Measurements from ENCODE around the gene ADAMTS2.

Gene ADAMTS2

DNA sequence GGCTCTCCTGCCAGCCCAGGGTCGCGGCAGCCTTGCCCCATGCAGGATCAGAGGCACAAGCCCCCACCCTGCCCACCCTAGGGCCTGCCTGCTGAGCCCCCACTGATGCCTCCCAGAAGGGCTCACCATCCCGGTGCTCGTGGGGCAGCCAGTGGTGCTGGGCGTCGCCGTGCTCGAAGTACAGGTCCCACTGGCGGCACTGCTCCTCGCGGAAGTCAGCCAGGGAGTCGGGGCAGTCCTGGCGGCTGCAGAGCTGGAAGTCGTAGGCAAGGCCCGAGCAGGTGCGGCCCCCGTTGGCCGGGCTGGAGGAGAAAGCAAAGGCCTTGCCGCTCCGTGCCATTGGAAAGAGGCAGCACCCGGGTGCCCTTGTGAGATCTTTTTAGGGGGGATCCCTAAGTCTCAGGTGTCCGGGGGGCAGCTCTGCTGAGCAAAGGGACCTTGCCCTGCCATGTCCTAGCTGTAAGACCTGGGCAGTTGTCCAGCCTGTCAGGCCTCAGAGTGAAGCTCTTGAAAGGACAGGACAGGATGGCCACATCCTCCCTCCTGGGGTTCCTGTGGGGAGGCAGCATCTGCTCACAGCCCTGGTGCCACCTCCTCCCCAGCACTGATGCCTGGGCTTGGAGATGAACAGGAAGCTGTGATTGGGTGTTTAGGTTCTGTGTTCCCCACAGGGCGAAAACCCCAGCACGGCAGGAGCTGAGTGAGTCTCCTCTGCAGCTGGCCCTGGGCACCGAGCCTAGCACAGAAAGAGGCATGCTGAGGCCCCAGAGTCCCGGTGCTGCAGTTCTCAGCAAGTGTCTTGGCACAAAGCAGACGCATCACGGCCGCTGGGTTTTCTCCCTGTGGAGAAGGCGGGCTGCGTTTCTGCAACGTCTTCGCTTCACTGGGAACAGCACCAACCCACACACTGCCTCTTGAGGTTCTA is 207.4 kb downstream of the ADAMTS2 start:
- H3K4me3 ChIP-seq (ENCODE audit: low read depth, low read length) = no peak overlapping the region
- no peaks in the 10 kb centered on the region for H3K27me3 ChIP-seq (ENCODE audit: insufficient read depth, low read length)
- no peak overlapping the region for H3K14ac ChIP-seq (ENCODE audit: low read length)
- H3K18ac ChIP-seq (ENCODE audit: low read length) = no peak overlapping the region
- peaks cover 7% of the 10 kb centered on the region for H3K79me1 ChIP-seq (ENCODE audit: low read length)
- H3K23ac ChIP-seq (ENCODE audit: low read length) = no peak overlapping the region
- H3K36me3 ChIP-seq (ENCODE audit: control insufficient read depth in 1 of 2, insufficient read depth in 2 of 2, low read length in 2 of 2) = peaks cover 6 to 7% of the 10 kb centered on the region in 2 experiments
- no peak overlapping the region for H2BK12ac ChIP-seq (ENCODE audit: low read length)
- no peak overlapping the region for H3K4me2 ChIP-seq (ENCODE audit: low read length)
- no peak overlapping the region for H2BK120ac ChIP-seq (ENCODE audit: insufficient read depth, low read length, poor library complexity)
- no peak overlapping the region for H3K27ac ChIP-seq (ENCODE audit: low read depth, low read length)
- H3K9ac ChIP-seq (ENCODE audit: low read length) = no peak overlapping the region
- no peak overlapping the region for H2BK5ac ChIP-seq (ENCODE audit: low read depth, low read length, poor library complexity)
- no peak overlapping the region for H4K91ac ChIP-seq (ENCODE audit: low read depth, low read length)
- no peak overlapping the region for H4K12ac ChIP-seq (ENCODE audit: low read depth, low read length)
- H3K9me3 ChIP-seq (ENCODE audit: insufficient read depth, low read depth, low read length) = peaks cover 13% of the 10 kb centered on the region
- peaks cover 7 to 13% of the 10 kb centered on the region in 2 experiments for H3K4me1 ChIP-seq (ENCODE audit: control insufficient read depth in 1 of 2, insufficient read depth in 2 of 2, low read length in 2 of 2)
- H2AFZ ChIP-seq (ENCODE audit: insufficient read depth, low read length, poor library complexity) = no peak overlapping the region
- no peak for DNase-seq
- no peak overlapping the region for H2AK5ac ChIP-seq (ENCODE audit: low read length)
- H3K4ac ChIP-seq (ENCODE audit: low read depth, low read length) = no peak overlapping the region
- no peak overlapping the region for H4K8ac ChIP-seq (ENCODE audit: low read depth, low read length)
- WGBS (ENCODE audit: extremely low coverage, insufficient coverage, insufficient read length) = no CpG with 5 or more reads among the region's 33 CpGs
- no peaks in the 10 kb centered on the region for H3K79me2 ChIP-seq (ENCODE audit: control insufficient read depth, insufficient read depth, low read length, poor library complexity)

DNA sequence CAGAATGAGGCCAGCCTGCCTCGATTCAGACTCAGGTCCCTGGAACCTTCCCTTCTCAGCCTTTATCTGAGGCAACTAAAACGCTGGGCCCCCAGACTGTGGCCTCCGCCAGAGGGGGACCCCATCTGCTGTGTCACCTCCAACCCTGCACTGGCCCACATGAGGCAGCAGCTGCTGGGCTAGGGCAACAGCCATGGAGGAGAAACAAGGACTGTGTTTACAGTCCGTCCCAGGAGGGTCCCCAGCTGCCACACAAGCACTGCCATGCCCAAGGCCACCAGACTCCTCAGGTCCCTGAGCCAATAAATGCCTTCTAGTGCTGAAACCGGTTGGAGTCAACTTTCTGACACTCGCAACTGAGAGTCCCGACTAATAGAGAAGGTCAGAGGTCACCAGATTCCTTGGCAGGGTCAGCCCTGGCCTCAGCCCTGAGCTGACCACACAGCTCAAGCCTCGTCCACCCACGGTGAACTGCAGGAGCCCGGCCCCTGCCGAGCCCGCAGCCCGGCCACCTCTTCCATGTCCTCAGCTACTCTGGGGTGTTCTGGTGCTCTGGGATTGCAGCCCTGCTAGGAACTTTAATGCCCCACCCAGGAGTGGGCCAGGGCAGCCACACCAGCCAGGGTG is 208.1 kb downstream of the ADAMTS2 start:
- no peak overlapping the region for H3K18ac ChIP-seq (ENCODE audit: low read length)
- H2BK12ac ChIP-seq (ENCODE audit: low read length) = no peak overlapping the region
- no peak overlapping the region for H3K4me2 ChIP-seq (ENCODE audit: low read length)
- peaks cover 11% of the 10 kb centered on the region in 2 experiments for H3K36me3 ChIP-seq (ENCODE audit: control insufficient read depth in 1 of 2, insufficient read depth in 2 of 2, low read length in 2 of 2)
- no peak overlapping the region for H4K12ac ChIP-seq (ENCODE audit: low read depth, low read length)
- no peak for DNase-seq
- no peak overlapping the region for H2BK5ac ChIP-seq (ENCODE audit: low read depth, low read length, poor library complexity)
- no peak overlapping the region for H2AFZ ChIP-seq (ENCODE audit: insufficient read depth, low read length, poor library complexity)
- no CpG with 5 or more reads among the region's 13 CpGs for WGBS (ENCODE audit: extremely low coverage, insufficient coverage, insufficient read length)
- peaks cover 3% of the 10 kb centered on the region for H3K79me1 ChIP-seq (ENCODE audit: low read length)
- H3K4me1 ChIP-seq (ENCODE audit: control insufficient read depth in 1 of 2, insufficient read depth in 2 of 2, low read length in 2 of 2) = peaks cover under 1 to 7% of the 10 kb centered on the region in 2 experiments
- no peaks in the 10 kb centered on the region for H3K27me3 ChIP-seq (ENCODE audit: insufficient read depth, low read length)
- no peak overlapping the region for H3K9ac ChIP-seq (ENCODE audit: low read length)
- no peak overlapping the region for H3K27ac ChIP-seq (ENCODE audit: low read depth, low read length)
- no peak overlapping the region for H2BK120ac ChIP-seq (ENCODE audit: insufficient read depth, low read length, poor library complexity)
- no peak overlapping the region for H3K14ac ChIP-seq (ENCODE audit: low read length)
- no peak overlapping the region for H2AK5ac ChIP-seq (ENCODE audit: low read length)
- no peak overlapping the region for H3K4ac ChIP-seq (ENCODE audit: low read depth, low read length)
- no peak overlapping the region for H4K91ac ChIP-seq (ENCODE audit: low read depth, low read length)
- H3K9me3 ChIP-seq (ENCODE audit: insufficient read depth, low read depth, low read length) = peaks cover 14% of the 10 kb centered on the region
- no peak overlapping the region for H4K8ac ChIP-seq (ENCODE audit: low read depth, low read length)
- H3K23ac ChIP-seq (ENCODE audit: low read length) = no peak overlapping the region
- no peaks in the 10 kb centered on the region for H3K79me2 ChIP-seq (ENCODE audit: control insufficient read depth, insufficient read depth, low read length, poor library complexity)
- H3K4me3 ChIP-seq (ENCODE audit: low read depth, low read length) = no peak overlapping the region

DNA sequence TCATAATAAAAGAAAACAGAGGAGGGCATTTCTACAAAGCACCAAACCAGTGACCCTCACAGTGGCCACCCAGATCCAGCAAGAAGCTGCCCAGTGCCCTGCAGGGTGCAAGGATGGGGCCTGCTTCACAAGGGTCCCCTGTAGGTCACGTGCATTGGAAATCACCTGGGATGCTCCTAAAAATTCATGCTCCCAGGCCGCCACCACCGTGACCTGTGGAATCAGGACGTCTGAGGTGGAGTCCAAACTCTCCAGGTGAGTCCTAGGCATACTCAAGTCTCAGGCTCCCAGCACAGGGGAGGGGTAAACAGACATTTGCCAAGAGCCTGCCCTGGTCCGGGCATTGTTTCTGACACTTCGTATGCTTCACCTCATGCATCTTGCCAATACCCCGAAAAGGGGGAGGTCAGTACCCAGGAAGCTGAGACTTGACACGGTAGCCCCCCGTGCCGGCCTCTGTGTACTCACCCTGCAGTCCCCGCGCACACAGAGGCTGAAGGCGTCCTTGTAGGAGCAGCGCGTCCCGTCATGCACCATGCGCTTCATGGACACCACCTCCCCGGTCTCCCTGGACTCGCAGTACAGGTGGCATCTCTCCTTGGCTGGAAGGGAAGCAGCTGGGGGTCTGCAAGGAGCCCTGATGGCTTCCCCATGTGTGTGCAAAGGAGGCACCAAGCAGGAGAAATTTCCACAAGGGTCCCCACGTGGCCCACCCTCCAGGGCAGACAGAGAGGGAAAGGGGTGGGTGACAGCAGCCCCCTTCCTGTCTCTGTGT is 209.6 kb downstream of the ADAMTS2 start:
- no CpG with 5 or more reads among the region's 20 CpGs for WGBS (ENCODE audit: extremely low coverage, insufficient coverage, insufficient read length)
- H3K4me1 ChIP-seq (ENCODE audit: control insufficient read depth in 1 of 2, insufficient read depth in 2 of 2, low read length in 2 of 2) = no peaks in the 10 kb centered on the region
- H3K79me2 ChIP-seq (ENCODE audit: control insufficient read depth, insufficient read depth, low read length, poor library complexity) = no peaks in the 10 kb centered on the region
- no peak overlapping the region for H3K4me3 ChIP-seq (ENCODE audit: low read depth, low read length)
- H3K4me2 ChIP-seq (ENCODE audit: low read length) = no peak overlapping the region
- no peak overlapping the region for H2AFZ ChIP-seq (ENCODE audit: insufficient read depth, low read length, poor library complexity)
- no peak overlapping the region for H3K4ac ChIP-seq (ENCODE audit: low read depth, low read length)
- H3K27me3 ChIP-seq (ENCODE audit: insufficient read depth, low read length) = no peaks in the 10 kb centered on the region
- DNase-seq = no peak
- no peaks in the 10 kb centered on the region for H3K79me1 ChIP-seq (ENCODE audit: low read length)
- no peak overlapping the region for H2BK12ac ChIP-seq (ENCODE audit: low read length)
- no peak overlapping the region for H3K23ac ChIP-seq (ENCODE audit: low read length)
- H3K9ac ChIP-seq (ENCODE audit: low read length) = no peak overlapping the region
- no peak overlapping the region for H2AK5ac ChIP-seq (ENCODE audit: low read length)
- H3K36me3 ChIP-seq (ENCODE audit: control insufficient read depth in 1 of 2, insufficient read depth in 2 of 2, low read length in 2 of 2) = peaks cover 21 to 22% of the 10 kb centered on the region in 2 experiments
- H3K18ac ChIP-seq (ENCODE audit: low read length) = no peak overlapping the region
- H4K8ac ChIP-seq (ENCODE audit: low read depth, low read length) = no peak overlapping the region
- no peak overlapping the region for H3K27ac ChIP-seq (ENCODE audit: low read depth, low read length)
- H4K12ac ChIP-seq (ENCODE audit: low read depth, low read length) = no peak overlapping the region
- H2BK120ac ChIP-seq (ENCODE audit: insufficient read depth, low read length, poor library complexity) = no peak overlapping the region
- H3K14ac ChIP-seq (ENCODE audit: low read length) = no peak overlapping the region
- peaks cover 19% of the 10 kb centered on the region for H3K9me3 ChIP-seq (ENCODE audit: insufficient read depth, low read depth, low read length)
- no peak overlapping the region for H4K91ac ChIP-seq (ENCODE audit: low read depth, low read length)
- no peak overlapping the region for H2BK5ac ChIP-seq (ENCODE audit: low read depth, low read length, poor library complexity)

DNA sequence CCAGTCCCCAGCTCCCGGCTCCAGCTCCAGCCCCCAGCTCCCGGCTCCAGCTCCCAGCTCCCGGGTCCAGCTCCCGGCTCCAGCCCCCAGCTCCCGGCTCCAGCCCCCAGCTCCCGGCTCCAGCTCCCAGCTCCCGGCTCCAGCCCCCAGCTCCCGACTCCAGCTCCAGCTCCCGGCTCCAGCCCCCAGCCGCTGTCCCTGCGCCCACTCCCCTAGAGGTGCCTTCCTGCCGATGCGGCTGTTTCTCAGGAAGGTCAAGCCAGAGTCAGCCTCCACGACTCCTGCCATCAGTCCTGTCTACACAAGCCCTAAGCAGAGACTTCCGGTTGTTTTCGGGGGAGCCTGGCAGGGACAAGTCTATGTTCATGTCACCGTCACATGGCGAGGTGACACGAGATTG is 210.3 kb downstream of the ADAMTS2 start:
- DNase-seq = no peak
- Histone ChIP-seq H3K4me2 (ENCODE audit: low read length) (no peak overlapping the region), H4K8ac (ENCODE audit: low read depth, low read length) (no peak overlapping the region), H3K14ac (ENCODE audit: low read length) (no peak overlapping the region), H3K4ac (ENCODE audit: low read depth, low read length) (no peak overlapping the region), H3K9me3 (ENCODE audit: insufficient read depth, low read depth, low read length) (peaks cover 25% of the 10 kb centered on the region), H3K79me2 (ENCODE audit: control insufficient read depth, insufficient read depth, low read length, poor library complexity) (no peaks in the 10 kb centered on the region), H2BK12ac (ENCODE audit: low read length) (no peak overlapping the region), H3K27me3 (ENCODE audit: insufficient read depth, low read length) (no peaks in the 10 kb centered on the region), H3K18ac (ENCODE audit: low read length) (no peak overlapping the region), H4K91ac (ENCODE audit: low read depth, low read length) (no peak overlapping the region), H2AK5ac (ENCODE audit: low read length) (no peak overlapping the region), H4K12ac (ENCODE audit: low read depth, low read length) (no peak overlapping the region), H2AFZ (ENCODE audit: insufficient read depth, low read length, poor library complexity) (no peak overlapping the region), H2BK120ac (ENCODE audit: insufficient read depth, low read length, poor library complexity) (no peak overlapping the region), H3K27ac (ENCODE audit: low read depth, low read length) (no peak overlapping the region), H3K23ac (ENCODE audit: low read length) (no peak overlapping the region), H2BK5ac (ENCODE audit: low read depth, low read length, poor library complexity) (no peak overlapping the region), H3K4me1 (ENCODE audit: control insufficient read depth in 1 of 2, insufficient read depth in 2 of 2, low read length in 2 of 2) (no peaks in the 10 kb centered on the region), H3K79me1 (ENCODE audit: low read length) (no peaks in the 10 kb centered on the region), H3K4me3 (ENCODE audit: low read depth, low read length) (no peak overlapping the region), H3K9ac (ENCODE audit: low read length) (no peak overlapping the region), H3K36me3 (ENCODE audit: control insufficient read depth in 1 of 2, insufficient read depth in 2 of 2, low read length in 2 of 2) (peaks cover 27% of the 10 kb centered on the region in 2 experiments)
- no CpG with 5 or more reads among the region's 19 CpGs for WGBS (ENCODE audit: extremely low coverage, insufficient coverage, insufficient read length)
